B cell (primary cell): ENCODE data around the gene CACNB2. TPM values are rescaled to one million over a fixed set of nuclear protein-coding genes. Genes with fewer than 3 reads are reported as not detected.

Experiments used
- ATAC-seq: fragments of 200-7000 bp; cut with Tn5 transposase; one replicate; pipeline ENCODE4 v1.10.0; 2021; ENCODE audit warnings: low read depth, mild to moderate bottlenecking, moderate number of reproducible peaks, moderate library complexity
- CTCF ChIA-PET: fragments of 350-600 bp; sonication (Branson Sonifier 250); formaldehyde crosslinking; loops from one replicate; lab custom pipeline; 2021; ENCODE audit warnings: antibody characterized with exemption, inconsistent platforms; lab: Charles Lee
- POLR2A ChIA-PET: fragments of 350-600 bp; sonication (Branson Sonifier 250); formaldehyde crosslinking; loops from one replicate; lab custom pipeline; 2021; ENCODE audit warnings: antibody characterized with exemption; lab: Charles Lee
- DNase-seq: peaks from one replicate; pipeline ENCODE4 v3.0.0; 2013
- H2AFZ ChIP-seq: 2 replicates; pipeline ENCODE4 v1.6.1; 2012; ENCODE audit warnings: mild to moderate bottlenecking, low read depth, low read length; ENCODE audit not compliant: insufficient read depth, poor library complexity, severe bottlenecking
- H3K27ac ChIP-seq, 2 donors: 1 replicate in 1 of 2; 2 replicates in 1 of 2; pipeline ENCODE4 v1.5.1; 2012 to 2013; ENCODE audit warnings: low read length in 2 of 2, mild to moderate bottlenecking in 2 of 2, moderate library complexity in 1 of 2
- H3K27me3 ChIP-seq, 4 experiments: fragments of 200-600 bp in 1 of 4; sonication (generic) in 1 of 4; replicated peaks in 1 of 4; 1 replicate in 2 of 4; 2 replicates in 2 of 4; pipeline versions ENCODE4 v1.6.1 to v1.7.0; 2013 to 2016; ENCODE audit warnings: low read length in 3 of 4, mild to moderate bottlenecking in 2 of 4, mixed read lengths in 1 of 4, moderate library complexity in 1 of 4; ENCODE audit not compliant: insufficient read depth in 4 of 4, control insufficient read depth in 3 of 4; ENCODE audit errors: control extremely low read depth in 1 of 4
- H3K36me3 ChIP-seq, 2 experiments: replicated peaks in 1 of 2; 1 replicate in 1 of 2; 2 replicates in 1 of 2; pipeline versions ENCODE4 v1.6.1 to v1.7.1; 2013; ENCODE audit warnings: low read length in 1 of 2; ENCODE audit not compliant: insufficient read depth in 2 of 2, control insufficient read depth in 1 of 2; ENCODE audit errors: control extremely low read depth in 1 of 2, extremely low read depth in 1 of 2
- H3K4me1 ChIP-seq, 2 donors: fragments of 200-600 bp in 1 of 2; sonication (generic) in 1 of 2; 1 replicate in 1 of 2; 2 replicates in 1 of 2; pipeline versions ENCODE4 v1.5.1 to v1.6.1; 2013 to 2017; ENCODE audit warnings: low read length in 2 of 2; ENCODE audit not compliant: control insufficient read depth in 2 of 2, insufficient read depth in 2 of 2
- H3K4me2 ChIP-seq: replicated peaks from 2 replicates; pipeline ENCODE3; 2012; ENCODE audit warnings: mild to moderate bottlenecking, low read depth, low read length; ENCODE audit not compliant: poor library complexity, severe bottlenecking
- H3K4me3 ChIP-seq, 5 experiments: fragments of 200-600 bp in 1 of 5; sonication (generic) in 1 of 5; 1 replicate in 3 of 5; 2 replicates in 2 of 5; pipeline versions ENCODE4 v1.5.1 to v1.7.0; 2011 to 2016; ENCODE audit warnings: low read length in 4 of 5, mild to moderate bottlenecking in 4 of 5, low read depth in 2 of 5, control low read depth in 1 of 5, moderate library complexity in 1 of 5; ENCODE audit not compliant: insufficient read depth in 1 of 5; ENCODE audit errors: control extremely low read depth in 1 of 5, extremely low read depth in 1 of 5
- H3K79me2 ChIP-seq: fragments of 200-600 bp; sonication (generic); one replicate; pipeline ENCODE4 v1.6.0; 2016; ENCODE audit warnings: low read length; ENCODE audit not compliant: control insufficient read depth, insufficient read depth
- H3K9ac ChIP-seq: fragments of 200-600 bp; sonication (generic); 2 replicates; pipeline ENCODE4 v1.6.1; 2017; ENCODE audit warnings: mild to moderate bottlenecking, low read length, moderate library complexity
- H3K9me3 ChIP-seq, 3 donors: one replicate each; pipeline versions ENCODE4 v1.6.1 to v1.7.1; 2013; ENCODE audit warnings: low read length in 2 of 3; ENCODE audit not compliant: control insufficient read depth in 2 of 3, insufficient read depth in 1 of 3; ENCODE audit errors: control extremely low read depth in 1 of 3
- H4K20me1 ChIP-seq: 2 replicates; pipeline ENCODE4 v1.6.0; 2012; ENCODE audit warnings: mild to moderate bottlenecking, low read length; ENCODE audit not compliant: insufficient read depth, control insufficient read depth, poor library complexity, severe bottlenecking
- H3K27ac Mint-ChIP-seq: one replicate; pipeline ENCODE4 v1.8.0; 2021; ENCODE audit warnings: mixed read lengths
- H3K27me3 Mint-ChIP-seq: one replicate; pipeline ENCODE4 v1.8.0; 2021; ENCODE audit warnings: mixed read lengths
- H3K4me1 Mint-ChIP-seq: one replicate; pipeline ENCODE4 v1.8.0; 2021; ENCODE audit warnings: mixed read lengths
- H3K4me3 Mint-ChIP-seq: one replicate; pipeline ENCODE4 v1.8.0; 2021; ENCODE audit warnings: mixed read lengths
- H3K9me3 Mint-ChIP-seq: one replicate; pipeline ENCODE4 v1.8.0; 2022; ENCODE audit warnings: mixed read lengths; ENCODE audit not compliant: insufficient read depth
- CTCF ChIP-seq: fragments of 200-600 bp; IDR thresholded peaks from one replicate; pipeline ENCODE4 v1.8.0; 2022; ENCODE audit warnings: antibody characterized with exemption, mild to moderate bottlenecking
- EZH2 ChIP-seq: IDR thresholded peaks from 2 replicates; pipeline ENCODE4 v1.6.1; 2012; ENCODE audit warnings: borderline replicate concordance, low read depth, mild to moderate bottlenecking, moderate library complexity, low read length; ENCODE audit not compliant: insufficient read depth, poor library complexity, severe bottlenecking
- WGBS: methylation state at CpG from one replicate; pipeline ENCODE4 v1.1.5; 2013; ENCODE audit warnings: missing lambda C conversion rate; ENCODE audit not compliant: insufficient coverage; 5-methylcytosine and 5-hydroxymethylcytosine counted together
- intact Hi-C: fragments of 100-400 bp; cut with micrococcal nuclease; formaldehyde crosslinking; loops from one replicate; pipeline ENCODE4 v1.10.0; 2022
- polyA plus RNA-seq: library from polyadenylated mRNA; depleted of rRNA; stranded (reverse); fragments of >200 nt; gene quantifications from 2 replicates; pipeline ENCODE4 v1.2.3, GENCODE V29; 2012
- total RNA-seq, 2 donors: library from RNA; stranded (reverse); fragments of 120-200 nt in 1 of 2; gene quantifications; 1 replicate in 1 of 2; 2 replicates in 1 of 2; pipeline versions ENCODE4 v1.2.3 to v1.2.4, GENCODE V29; 2013 to 2022

The CACNB2 gene
- total and polyA plus RNA-seq, 2 donors (not counting 1 experiment from before 2014, with no cell fraction given) = not detected

GRCh38 chr10:18196806-18197550, 56.8 kb downstream of the CACNB2 start:
- Histone ChIP-seq H2AFZ (no peak overlapping the region), H3K79me2 (no peaks in the 10 kb centered on the region)
- no peak overlapping the region for H3K4me3 Mint-ChIP-seq

More at GRCh38 chr10:18196806-18197550, 56.8 kb downstream of the CACNB2 start:
- Mint-ChIP-seq H3K27ac (no peak overlapping the region), H3K4me1 (no peaks in the 10 kb centered on the region), H3K27me3 (no peaks in the 10 kb centered on the region), H3K9me3 (no peaks in the 10 kb centered on the region)
- no peak overlapping the region for H3K9ac ChIP-seq
- no peak overlapping the region for H3K4me3 ChIP-seq
- CTCF ChIA-PET = no interaction called here
- no peaks in the 10 kb centered on the region for H3K27me3 ChIP-seq
- intact Hi-C loops = no loop called here
- DNase-seq (no peak), ATAC-seq (no peak)
- no peak overlapping the region for H3K27ac ChIP-seq
- H3K36me3 ChIP-seq = no peaks in the 10 kb centered on the region
- H4K20me1 ChIP-seq = no peaks in the 10 kb centered on the region
- POLR2A ChIA-PET = no interaction called here
- no peak overlapping the region for H3K4me2 ChIP-seq
- no peak for TF ChIP-seq EZH2
- no peak for TF ChIP-seq CTCF
- H3K9me3 ChIP-seq = no peaks in the 10 kb centered on the region
- H3K4me1 ChIP-seq = no peaks in the 10 kb centered on the region
- 95% methylated on average over 2 of the region's 2 CpGs for WGBS
